ENCODE results near the gene TRPV5. TPM values are rescaled to one million over a fixed set of nuclear protein-coding genes. Genes with fewer than 3 reads are reported as not detected.

The TRPV5 gene
- total RNA-seq, 4 donors from 2014 or later, result not detected

DNA sequence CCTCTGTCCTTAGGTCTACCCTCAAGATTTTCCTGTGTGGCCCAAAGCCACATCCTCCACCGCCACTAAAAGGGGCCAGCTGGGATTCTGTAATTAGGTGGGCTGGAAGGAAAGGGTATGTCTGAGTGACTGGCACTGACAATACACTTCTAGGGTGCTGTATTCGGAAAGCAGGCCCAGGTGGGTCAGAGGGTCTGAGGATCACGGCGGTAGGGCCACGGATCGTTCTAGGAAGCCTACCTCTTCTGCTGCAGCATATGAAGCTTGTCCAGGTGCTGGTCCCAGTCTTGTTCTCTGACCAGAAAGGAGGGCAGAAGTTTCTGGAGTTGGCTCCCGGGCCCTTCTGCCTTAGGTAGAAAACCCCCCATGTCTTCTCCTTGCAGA lies 462 bp downstream of the TRPV5 start:
- Histone ChIP-seq H3K36me3 (no peaks in the 10 kb centered on the region), H3K27ac (no peak overlapping the region), H3K27me3 (no peaks in the 10 kb centered on the region), H3K4me1 (no peaks in the 10 kb centered on the region), H3K9me3 (no peaks in the 10 kb centered on the region), H3K4me3 (no peak overlapping the region)
- DNase-seq, result no peak
- no peak for TF ChIP-seq POLR2A (IDR thresholded peaks at IDR 0.05)
- TF ChIP-seq, protein P1, sequence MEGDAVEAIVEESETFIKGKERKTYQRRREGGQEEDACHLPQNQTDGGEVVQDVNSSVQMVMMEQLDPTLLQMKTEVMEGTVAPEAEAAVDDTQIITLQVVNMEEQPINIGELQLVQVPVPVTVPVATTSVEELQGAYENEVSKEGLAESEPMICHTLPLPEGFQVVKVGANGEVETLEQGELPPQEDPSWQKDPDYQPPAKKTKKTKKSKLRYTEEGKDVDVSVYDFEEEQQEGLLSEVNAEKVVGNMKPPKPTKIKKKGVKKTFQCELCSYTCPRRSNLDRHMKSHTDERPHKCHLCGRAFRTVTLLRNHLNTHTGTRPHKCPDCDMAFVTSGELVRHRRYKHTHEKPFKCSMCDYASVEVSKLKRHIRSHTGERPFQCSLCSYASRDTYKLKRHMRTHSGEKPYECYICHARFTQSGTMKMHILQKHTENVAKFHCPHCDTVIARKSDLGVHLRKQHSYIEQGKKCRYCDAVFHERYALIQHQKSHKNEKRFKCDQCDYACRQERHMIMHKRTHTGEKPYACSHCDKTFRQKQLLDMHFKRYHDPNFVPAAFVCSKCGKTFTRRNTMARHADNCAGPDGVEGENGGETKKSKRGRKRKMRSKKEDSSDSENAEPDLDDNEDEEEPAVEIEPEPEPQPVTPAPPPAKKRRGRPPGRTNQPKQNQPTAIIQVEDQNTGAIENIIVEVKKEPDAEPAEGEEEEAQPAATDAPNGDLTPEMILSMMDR (IDR thresholded peaks at IDR 0.05 in 4 of 5, conservative IDR thresholded peaks at IDR 0.05 in 1 of 5), result no peak
- ATAC-seq, result no peak
- in situ Hi-C loops (cut with MboI; ENCODE audit: low sequenced_read_pairs in 4 of 4) (no loop called here), intact Hi-C loops (cut with DNase I; ENCODE audit: low total_unique reads) (no loop called here)

DNA sequence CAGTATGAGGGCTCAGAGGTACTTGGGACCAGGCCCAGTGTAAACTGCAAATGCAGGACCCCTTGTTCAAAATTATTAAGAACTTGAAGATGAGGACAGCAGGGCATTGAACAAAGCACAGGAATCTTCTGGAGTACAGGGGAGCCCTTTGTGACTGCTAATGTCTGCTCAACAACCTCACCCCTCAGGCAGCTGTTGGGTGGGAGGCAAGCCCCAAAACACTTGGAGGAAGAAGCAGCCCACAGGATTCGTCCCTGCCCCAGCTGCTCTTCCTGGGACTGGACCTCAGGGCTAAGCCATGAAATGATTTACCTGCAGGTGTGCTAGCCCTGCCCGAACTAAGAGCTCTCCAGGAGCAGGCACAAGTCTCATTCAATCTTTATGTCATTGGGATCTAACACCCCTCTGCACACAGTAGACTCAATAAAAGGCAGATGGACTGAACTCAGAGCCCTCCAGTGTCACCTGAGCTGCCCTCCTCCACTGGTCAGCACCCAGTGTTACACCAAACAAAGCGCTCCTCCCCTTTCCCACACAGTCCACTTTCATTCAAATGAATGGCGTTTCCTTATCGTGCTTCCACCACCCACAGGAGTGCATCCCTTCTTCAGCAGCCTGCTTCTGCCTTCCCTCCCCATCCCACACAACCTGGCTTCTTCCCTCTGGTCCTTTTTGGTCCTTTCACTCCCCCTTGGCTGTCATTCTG lies 1.0 kb downstream of the TRPV5 start:
- Histone ChIP-seq H3K27me3 (no peaks in the 10 kb centered on the region), H3K4me3 (no peak overlapping the region), H3K27ac (no peak overlapping the region), H3K9me3 (no peaks in the 10 kb centered on the region), H3K4me1 (no peaks in the 10 kb centered on the region), H3K36me3 (no peaks in the 10 kb centered on the region)
- TF ChIP-seq POLR2A (IDR thresholded peaks at IDR 0.05), result no peak
- TF ChIP-seq, protein P1 (IDR thresholded peaks at IDR 0.05 in 4 of 5, conservative IDR thresholded peaks at IDR 0.05 in 1 of 5), result no peak
- intact Hi-C loops (cut with DNase I; ENCODE audit: low total_unique reads) (no loop called here), in situ Hi-C loops (cut with MboI; ENCODE audit: low sequenced_read_pairs in 4 of 4) (no loop called here)
- ATAC-seq (no peak), DNase-seq (no peak)

DNA sequence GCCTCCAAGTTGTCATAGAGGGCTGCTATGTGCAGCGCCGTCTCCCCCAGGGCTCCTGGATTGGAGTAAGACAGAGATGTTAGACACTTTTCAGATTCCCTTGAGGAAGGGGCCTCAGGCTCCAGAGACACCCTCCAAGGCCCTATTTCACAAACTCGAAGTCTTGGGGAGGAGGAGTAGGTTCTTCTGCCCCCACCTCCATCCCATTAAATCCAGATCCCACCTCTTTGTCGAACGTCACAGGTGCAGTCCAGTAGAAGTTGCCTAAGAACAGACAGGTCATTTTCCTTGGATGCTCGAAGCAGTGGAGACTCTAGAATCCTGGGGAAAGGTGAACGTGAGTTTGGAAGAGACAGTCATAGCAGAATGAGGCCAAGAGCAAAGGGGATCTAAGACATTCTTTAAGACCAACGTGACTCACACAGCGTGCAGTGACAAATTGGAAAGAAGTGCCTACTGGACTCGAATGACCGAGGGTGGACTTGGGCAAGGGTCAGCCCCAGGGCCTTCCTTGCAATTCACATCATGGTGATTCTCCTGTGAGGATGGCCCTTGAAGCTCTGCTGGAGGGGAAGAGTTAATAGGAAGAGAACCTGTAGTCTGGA lies 3.3 kb downstream of the TRPV5 start:
- no peaks in the 10 kb centered on the region for H3K4me1 ChIP-seq
- no peak for DNase-seq
- in situ Hi-C loops (cut with MboI; ENCODE audit: low sequenced_read_pairs in 4 of 4), result no loop called here
- intact Hi-C loops (cut with DNase I; ENCODE audit: low total_unique reads), result no loop called here
- no peak overlapping the region for H3K4me3 ChIP-seq
- H3K27ac ChIP-seq, result no peak overlapping the region
- no peaks in the 10 kb centered on the region for H3K36me3 ChIP-seq
- no peaks in the 10 kb centered on the region for H3K27me3 ChIP-seq
- H3K9me3 ChIP-seq, result no peaks in the 10 kb centered on the region
- no peak for ATAC-seq
- TF ChIP-seq POLR2A (IDR thresholded peaks at IDR 0.05), result no peak
- TF ChIP-seq, protein P1 (IDR thresholded peaks at IDR 0.05 in 4 of 5, conservative IDR thresholded peaks at IDR 0.05 in 1 of 5), result no peak

DNA sequence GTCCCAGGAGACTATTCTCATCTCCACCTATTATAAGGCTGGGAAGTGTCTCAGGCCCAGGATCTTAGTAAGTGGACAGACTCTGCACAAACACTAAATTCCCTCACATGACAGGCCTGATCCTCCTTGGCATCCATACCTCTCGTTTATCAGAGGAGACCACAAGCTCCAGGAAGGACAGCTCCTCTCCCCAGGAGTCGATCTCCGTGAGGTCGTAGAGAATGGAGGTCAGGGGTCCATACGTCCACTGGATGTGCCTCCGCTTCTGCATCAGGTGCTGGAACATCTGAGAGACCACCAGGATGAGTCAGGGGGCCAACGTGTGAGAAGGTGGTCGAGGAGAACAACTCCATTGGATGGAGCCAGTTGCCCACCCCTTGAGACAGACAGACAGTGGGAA lies 5.6 kb downstream of the TRPV5 start:
- in situ Hi-C loops (cut with MboI; ENCODE audit: low sequenced_read_pairs in 4 of 4) (no loop called here), intact Hi-C loops (cut with DNase I; ENCODE audit: low total_unique reads) (no loop called here)
- TF ChIP-seq POLR2A (IDR thresholded peaks at IDR 0.05), result no peak
- TF ChIP-seq, protein P1 (IDR thresholded peaks at IDR 0.05 in 4 of 5, conservative IDR thresholded peaks at IDR 0.05 in 1 of 5), result no peak
- Histone ChIP-seq H3K4me3 (no peak overlapping the region), H3K36me3 (no peaks in the 10 kb centered on the region), H3K9me3 (no peaks in the 10 kb centered on the region), H3K27me3 (no peaks in the 10 kb centered on the region), H3K27ac (no peak overlapping the region), H3K4me1 (no peaks in the 10 kb centered on the region)
- no peak for DNase-seq
- ATAC-seq, result no peak

Data from gastrocnemius medialis (tissue), 4 donors.